SK-N-SH treated with all-trans-retinoic acid at 6 μM for 48 hours (cell line): Measurements from ENCODE around the gene THSD4.

Source experiments
- ATAC-seq: fragments of 200-7000 bp; cut with Tn5 transposase; 3 replicates; pipeline ENCODE4 v1.9.1; 2020; ENCODE audit warnings: mild to moderate bottlenecking, moderate library complexity
- ARNTL ChIP-seq: fragments of 450-650 bp; formaldehyde crosslinking; IDR thresholded peaks from 2 replicates; pipeline ENCODE4 v1.5.0; 2020; ENCODE audit warnings: low read depth, mild to moderate bottlenecking, moderate library complexity, borderline replicate concordance
- BACH2 ChIP-seq: fragments of 250-450 bp; sonication (Bioruptor Pico); IDR thresholded peaks from 2 replicates; pipeline ENCODE4 v1.9.0; 2021; ENCODE audit warnings: mild to moderate bottlenecking, borderline replicate concordance
- CREB5 ChIP-seq: fragments of 250-450 bp; sonication (Bioruptor Pico); IDR thresholded peaks from 2 replicates; pipeline ENCODE4 v1.5.1; 2020; ENCODE audit warnings: low read depth, mild to moderate bottlenecking, moderate library complexity
- CSDC2 ChIP-seq: fragments of 250-450 bp; sonication (Bioruptor Pico); IDR thresholded peaks from 2 replicates; pipeline ENCODE4 v1.5.0; 2020; ENCODE audit warnings: mild to moderate bottlenecking, moderate library complexity
- CSRNP3 ChIP-seq: fragments of 250-450 bp; sonication (Bioruptor Pico); IDR thresholded peaks from 2 replicates; pipeline ENCODE4 v1.5.1; 2021; ENCODE audit warnings: mild to moderate bottlenecking, moderate library complexity
- ESRRG ChIP-seq: fragments of 250-450 bp; sonication (Bioruptor Pico); IDR thresholded peaks from 2 replicates; pipeline ENCODE4 v1.6.1; 2021; ENCODE audit warnings: mild to moderate bottlenecking
- GLIS3 ChIP-seq: fragments of 250-450 bp; sonication (Bioruptor Pico); IDR thresholded peaks from 2 replicates; pipeline ENCODE4 v1.5.0; 2020; ENCODE audit warnings: mild to moderate bottlenecking, moderate library complexity
- OSR1 ChIP-seq: fragments of 250-450 bp; sonication (Bioruptor Pico); IDR thresholded peaks from 2 replicates; pipeline ENCODE4 v1.8.0; 2022; ENCODE audit warnings: moderate library complexity, mild to moderate bottlenecking, inconsistent platforms
- POU6F1 ChIP-seq: fragments of 250-450 bp; sonication (Bioruptor Pico); IDR thresholded peaks from 2 replicates; pipeline ENCODE4 v1.8.0; 2021; ENCODE audit warnings: low read depth, mild to moderate bottlenecking, moderate library complexity, borderline replicate concordance
- PPARA ChIP-seq: fragments of 250-450 bp; sonication (Bioruptor Pico); IDR thresholded peaks from 2 replicates; pipeline ENCODE4 v1.5.0; 2020; ENCODE audit warnings: mild to moderate bottlenecking, borderline replicate concordance
- RARB ChIP-seq: fragments of 250-450 bp; sonication (Bioruptor Pico); IDR thresholded peaks from 2 replicates; pipeline ENCODE4 v1.8.0; 2021; ENCODE audit warnings: mild to moderate bottlenecking, moderate library complexity
- SNAI2 ChIP-seq: fragments of 250-450 bp; sonication (Bioruptor Pico); IDR thresholded peaks from 2 replicates; pipeline ENCODE4 v1.5.0; 2020; ENCODE audit warnings: mild to moderate bottlenecking, moderate library complexity
- TCF4 ChIP-seq: fragments of 250-450 bp; sonication (Bioruptor Pico); IDR thresholded peaks from 2 replicates; pipeline ENCODE4 v1.8.0; 2021; ENCODE audit warnings: mild to moderate bottlenecking, moderate library complexity, borderline replicate concordance
- TOX ChIP-seq: fragments of 250-450 bp; sonication (Bioruptor Pico); IDR thresholded peaks from 2 replicates; pipeline ENCODE4 v1.8.0; 2021; ENCODE audit warnings: mild to moderate bottlenecking, moderate library complexity, borderline replicate concordance
- TSHZ2 ChIP-seq: fragments of 250-450 bp; sonication (Bioruptor Pico); IDR thresholded peaks from 2 replicates; pipeline ENCODE4 v1.5.0; 2020; ENCODE audit warnings: mild to moderate bottlenecking, moderate library complexity
- ZC3H10 ChIP-seq: fragments of 250-450 bp; sonication (Bioruptor Pico); IDR thresholded peaks from 2 replicates; pipeline ENCODE4 v1.5.1; 2021; ENCODE audit warnings: mild to moderate bottlenecking, moderate library complexity
- ZFP3 ChIP-seq: fragments of 250-450 bp; sonication (Bioruptor Pico); IDR thresholded peaks from 2 replicates; pipeline ENCODE4 v1.5.0; 2020; ENCODE audit warnings: mild to moderate bottlenecking, moderate library complexity
- ZNF565 ChIP-seq: fragments of 450-650 bp; formaldehyde crosslinking; conservative IDR thresholded peaks from 2 replicates; pipeline ENCODE4 v1.5.0; 2020; ENCODE audit warnings: low read depth, mild to moderate bottlenecking, moderate library complexity
- ZNF70 ChIP-seq: fragments of 450-650 bp; formaldehyde crosslinking; IDR thresholded peaks from 2 replicates; pipeline ENCODE4 v1.5.0; 2020; ENCODE audit warnings: mild to moderate bottlenecking, moderate library complexity

The THSD4 gene

GRCh38 chr15:71501344-71502076 is 386.2 kb downstream of the THSD4 start:
- TF ChIP-seq TCF4 (CRISPR knock-in tag) (no peak), POU6F1 (no peak), RARB (CRISPR knock-in tag) (no peak), CREB5 (CRISPR knock-in tag) (no peak), TOX (CRISPR knock-in tag) (no peak), ESRRG (CRISPR knock-in tag) (no peak), ZNF70 (CRISPR knock-in tag) (no peak), ZC3H10 (no peak), ZNF565 (no peak)
- ATAC-seq, result no peak

- TF ChIP-seq CREB5 (CRISPR knock-in tag), result no peak
- TF ChIP-seq ZNF70 (CRISPR knock-in tag), result no peak
- ATAC-seq, result no peak
Measured at GRCh38 chr15:71502077-71502432, 386.8 kb downstream of the THSD4 start.

- TF ChIP-seq GLIS3 (CRISPR knock-in tag) (no peak), ZNF70 (CRISPR knock-in tag) (no peak), CSRNP3 (CRISPR knock-in tag) (no peak), PPARA (CRISPR knock-in tag) (no peak), ARNTL (CRISPR knock-in tag) (no peak), TOX (CRISPR knock-in tag) (no peak)
- no peak for ATAC-seq
Measured at GRCh38 chr15:71505962-71506361, 390.7 kb downstream of the THSD4 start.

- TF ChIP-seq CSDC2 (no peak), BACH2 (CRISPR knock-in tag) (no peak), ESRRG (CRISPR knock-in tag) (no peak), RARB (CRISPR knock-in tag) (no peak), TSHZ2 (CRISPR knock-in tag) (no peak), SNAI2 (CRISPR knock-in tag) (no peak), PPARA (CRISPR knock-in tag) (no peak), CREB5 (CRISPR knock-in tag) (no peak), ZFP3 (no peak), ARNTL (CRISPR knock-in tag) (no peak), OSR1 (CRISPR knock-in tag) (no peak), ZC3H10 (no peak), TOX (CRISPR knock-in tag) (no peak), ZNF70 (CRISPR knock-in tag) (no peak)
- no peak for ATAC-seq
Measured at GRCh38 chr15:71506946-71507345, 391.7 kb downstream of the THSD4 start.
